ENCODE data around the gene MGST2.

MGST2 gene

GRCh38 chr4:139709660-139710059, 44.0 kb downstream of the MGST2 start:
- H3K4me1 ChIP-seq (ENCODE audit: control insufficient read depth, low read length): no peaks in the 10 kb centered on the region
- H3K36me3 ChIP-seq (ENCODE audit: control insufficient read depth, low read length): no peaks in the 10 kb centered on the region
- H3K27ac ChIP-seq (ENCODE audit: low read depth, low read length): no peak overlapping the region
- H3K9me2 ChIP-seq (replicated peaks; ENCODE audit: control insufficient read depth, low read length): no peaks in the 10 kb centered on the region
- H3K27me3 ChIP-seq (ENCODE audit: control insufficient read depth, low read length): no peaks in the 10 kb centered on the region
- no peaks in the 10 kb centered on the region for H3K9me3 ChIP-seq (ENCODE audit: control insufficient read depth, insufficient read depth, low read length)
- TF ChIP-seq CTCF (IDR thresholded peaks at IDR 0.05; ENCODE audit: low read depth, low read length, poor library complexity, severe bottlenecking) (no peak), EZH2phosphoT487 (IDR thresholded peaks at IDR 0.05; ENCODE audit: borderline replicate concordance, low read length) (no peak)
- H3K4me2 ChIP-seq (ENCODE audit: low read length): no peak overlapping the region
- H3F3A ChIP-seq (ENCODE audit: control insufficient read depth, insufficient read depth): no peaks in the 10 kb centered on the region
- no peak overlapping the region for H3K4me3 ChIP-seq (ENCODE audit: low read length)
- H4K20me1 ChIP-seq (ENCODE audit: control insufficient read depth, insufficient read depth, low read depth, low read length): no peaks in the 10 kb centered on the region
- no peaks in the 10 kb centered on the region for H3K79me2 ChIP-seq (ENCODE audit: control insufficient read depth, low read length)

- no peaks in the 10 kb centered on the region for H3K79me2 ChIP-seq (ENCODE audit: control insufficient read depth, low read length)
- no peak overlapping the region for H3K4me2 ChIP-seq (ENCODE audit: low read length)
- H3K9me3 ChIP-seq (ENCODE audit: control insufficient read depth, insufficient read depth, low read length): no peaks in the 10 kb centered on the region
- H3K36me3 ChIP-seq (ENCODE audit: control insufficient read depth, low read length): no peaks in the 10 kb centered on the region
- H3F3A ChIP-seq (ENCODE audit: control insufficient read depth, insufficient read depth): no peaks in the 10 kb centered on the region
- no peaks in the 10 kb centered on the region for H4K20me1 ChIP-seq (ENCODE audit: control insufficient read depth, insufficient read depth, low read depth, low read length)
- no peaks in the 10 kb centered on the region for H3K27me3 ChIP-seq (ENCODE audit: control insufficient read depth, low read length)
- no peak overlapping the region for H3K27ac ChIP-seq (ENCODE audit: low read depth, low read length)
- H3K4me3 ChIP-seq (ENCODE audit: low read length): no peak overlapping the region
- TF ChIP-seq EZH2phosphoT487 (IDR thresholded peaks at IDR 0.05; ENCODE audit: borderline replicate concordance, low read length): no peak
- no peak for TF ChIP-seq CTCF (IDR thresholded peaks at IDR 0.05; ENCODE audit: low read depth, low read length, poor library complexity, severe bottlenecking)
- no peaks in the 10 kb centered on the region for H3K9me2 ChIP-seq (replicated peaks; ENCODE audit: control insufficient read depth, low read length)
- H3K4me1 ChIP-seq (ENCODE audit: control insufficient read depth, low read length): no peaks in the 10 kb centered on the region
These were observed 44.5 kb downstream of the MGST2 start for GRCh38 chr4:139710073-139710472.

GRCh38 chr4:139711461-139711860, 45.8 kb downstream of the MGST2 start:
- no peaks in the 10 kb centered on the region for H3K36me3 ChIP-seq (ENCODE audit: control insufficient read depth, low read length)
- no peaks in the 10 kb centered on the region for H3K27me3 ChIP-seq (ENCODE audit: control insufficient read depth, low read length)
- no peaks in the 10 kb centered on the region for H3F3A ChIP-seq (ENCODE audit: control insufficient read depth, insufficient read depth)
- no peak overlapping the region for H3K27ac ChIP-seq (ENCODE audit: low read depth, low read length)
- no peak overlapping the region for H3K4me2 ChIP-seq (ENCODE audit: low read length)
- H3K9me2 ChIP-seq (replicated peaks; ENCODE audit: control insufficient read depth, low read length): no peaks in the 10 kb centered on the region
- no peak overlapping the region for H3K4me3 ChIP-seq (ENCODE audit: low read length)
- H3K4me1 ChIP-seq (ENCODE audit: control insufficient read depth, low read length): no peaks in the 10 kb centered on the region
- no peaks in the 10 kb centered on the region for H4K20me1 ChIP-seq (ENCODE audit: control insufficient read depth, insufficient read depth, low read depth, low read length)
- no peaks in the 10 kb centered on the region for H3K79me2 ChIP-seq (ENCODE audit: control insufficient read depth, low read length)
- TF ChIP-seq CTCF (IDR thresholded peaks at IDR 0.05; ENCODE audit: low read depth, low read length, poor library complexity, severe bottlenecking): no peak
- TF ChIP-seq EZH2phosphoT487 (IDR thresholded peaks at IDR 0.05; ENCODE audit: borderline replicate concordance, low read length): no peak
- no peaks in the 10 kb centered on the region for H3K9me3 ChIP-seq (ENCODE audit: control insufficient read depth, insufficient read depth, low read length)

GRCh38 chr4:139712882-139713281, 47.3 kb downstream of the MGST2 start:
- H3K79me2 ChIP-seq (ENCODE audit: control insufficient read depth, low read length): no peaks in the 10 kb centered on the region
- H3K9me3 ChIP-seq (ENCODE audit: control insufficient read depth, insufficient read depth, low read length): no peaks in the 10 kb centered on the region
- H3K4me1 ChIP-seq (ENCODE audit: control insufficient read depth, low read length): no peaks in the 10 kb centered on the region
- no peak overlapping the region for H3K27ac ChIP-seq (ENCODE audit: low read depth, low read length)
- no peak overlapping the region for H3K4me3 ChIP-seq (ENCODE audit: low read length)
- no peaks in the 10 kb centered on the region for H3K9me2 ChIP-seq (replicated peaks; ENCODE audit: control insufficient read depth, low read length)
- TF ChIP-seq EZH2phosphoT487 (IDR thresholded peaks at IDR 0.05; ENCODE audit: borderline replicate concordance, low read length) (no peak), CTCF (IDR thresholded peaks at IDR 0.05; ENCODE audit: low read depth, low read length, poor library complexity, severe bottlenecking) (no peak)
- H3K27me3 ChIP-seq (ENCODE audit: control insufficient read depth, low read length): no peaks in the 10 kb centered on the region
- no peaks in the 10 kb centered on the region for H3K36me3 ChIP-seq (ENCODE audit: control insufficient read depth, low read length)
- no peaks in the 10 kb centered on the region for H4K20me1 ChIP-seq (ENCODE audit: control insufficient read depth, insufficient read depth, low read depth, low read length)
- H3K4me2 ChIP-seq (ENCODE audit: low read length): no peak overlapping the region
- no peaks in the 10 kb centered on the region for H3F3A ChIP-seq (ENCODE audit: control insufficient read depth, insufficient read depth)

Data from DOHH2 (cell line).